Liver (tissue), 9 donors: ENCODE data around the gene PAX7. TPM values are rescaled to one million over a fixed set of nuclear protein-coding genes. Genes with fewer than 3 reads are reported as not detected.

ENCODE experiments used
- DNase-seq: peaks from one replicate; pipeline ENCODE4 v3.0.0-alpha.2; 2017; ENCODE audit warnings: low spot score
- H3K27ac ChIP-seq, 2 donors: one replicate each; pipeline ENCODE4 v1.7.0; 2013; ENCODE audit warnings: inconsistent platforms in 2 of 2, low read length in 2 of 2, control low read depth in 1 of 2, low read depth in 1 of 2, mild to moderate bottlenecking in 1 of 2
- H3K27me3 ChIP-seq, 4 donors: one replicate each; pipeline versions ENCODE4 v1.6.1 to v1.7.0; 2013; ENCODE audit warnings: low read length in 3 of 4, inconsistent platforms in 1 of 4, mild to moderate bottlenecking in 1 of 4, moderate library complexity in 1 of 4; ENCODE audit not compliant: control insufficient read depth in 4 of 4, insufficient read depth in 4 of 4
- H3K36me3 ChIP-seq, 4 donors: one replicate each; pipeline versions ENCODE4 v1.6.1 to v1.7.0; 2013; ENCODE audit warnings: low read length in 3 of 4, mild to moderate bottlenecking in 3 of 4, low read depth in 1 of 4, moderate library complexity in 1 of 4; ENCODE audit not compliant: control insufficient read depth in 4 of 4, insufficient read depth in 3 of 4
- H3K4me1 ChIP-seq, 4 donors: one replicate each; pipeline versions ENCODE4 v1.6.1 to v1.7.0; 2013; ENCODE audit warnings: low read length in 3 of 4, mild to moderate bottlenecking in 3 of 4, moderate library complexity in 1 of 4; ENCODE audit not compliant: control insufficient read depth in 4 of 4, insufficient read depth in 4 of 4
- H3K4me3 ChIP-seq, 3 donors: one replicate each; pipeline versions ENCODE4 v1.6.1 to v1.7.0; 2013; ENCODE audit warnings: low read length in 3 of 3, control low read depth in 1 of 3, low read depth in 1 of 3, mild to moderate bottlenecking in 1 of 3
- H3K9ac ChIP-seq, 2 donors: one replicate each; pipeline ENCODE4 v1.7.0; 2013; ENCODE audit warnings: low read length in 2 of 2, mild to moderate bottlenecking in 2 of 2, moderate library complexity in 2 of 2, control low read depth in 1 of 2, low read depth in 1 of 2
- H3K9me3 ChIP-seq, 4 donors: one replicate each; pipeline versions ENCODE4 v1.6.1 to v1.7.0; 2013; ENCODE audit warnings: low read length in 3 of 4; ENCODE audit not compliant: control insufficient read depth in 4 of 4
- EGR1 ChIP-seq, 2 donors: IDR thresholded peaks; 2 replicates each; pipeline ENCODE4 v1.6.1; 2016 to 2018; ENCODE audit warnings: antibody characterized with exemption in 2 of 2, low read depth in 2 of 2
- FOXA1 ChIP-seq: IDR thresholded peaks from 2 replicates; pipeline ENCODE4 v1.6.1; 2016; ENCODE audit warnings: antibody characterized with exemption
- FOXA2 ChIP-seq: IDR thresholded peaks from 2 replicates; pipeline ENCODE4 v1.6.1; 2016; ENCODE audit warnings: antibody characterized with exemption
- GABPA ChIP-seq, 2 donors: IDR thresholded peaks in 1 of 2; conservative IDR thresholded peaks in 1 of 2; 2 replicates each; pipeline ENCODE4 v1.6.1; 2016; ENCODE audit warnings: antibody characterized with exemption in 2 of 2, mild to moderate bottlenecking in 1 of 2, moderate library complexity in 1 of 2
- HNF4A ChIP-seq, 2 donors: conservative IDR thresholded peaks; 2 replicates each; pipeline ENCODE4 v1.6.1; 2016; ENCODE audit warnings: antibody characterized with exemption in 2 of 2, mild to moderate bottlenecking in 2 of 2
- JUND ChIP-seq, 2 donors: IDR thresholded peaks; 2 replicates each; pipeline ENCODE4 v1.6.1; 2016; ENCODE audit warnings: antibody characterized with exemption in 2 of 2
- MAX ChIP-seq: IDR thresholded peaks from 2 replicates; pipeline ENCODE4 v1.6.1; 2016; ENCODE audit warnings: antibody characterized with exemption
- NR2F2 ChIP-seq: IDR thresholded peaks from 2 replicates; pipeline ENCODE4 v1.6.1; 2016; ENCODE audit warnings: antibody characterized with exemption
- RAD21 ChIP-seq, 2 donors: IDR thresholded peaks; 2 replicates each; pipeline ENCODE4 v1.6.1; 2016; ENCODE audit warnings: antibody characterized with exemption in 2 of 2, mild to moderate bottlenecking in 2 of 2
- REST ChIP-seq: IDR thresholded peaks from 2 replicates; pipeline ENCODE4 v1.6.1; 2016; ENCODE audit warnings: antibody characterized with exemption, mild to moderate bottlenecking
- RXRA ChIP-seq, 2 donors: IDR thresholded peaks; 2 replicates each; pipeline ENCODE4 v1.6.1; 2017 to 2018; ENCODE audit warnings: antibody characterized with exemption in 2 of 2, mild to moderate bottlenecking in 1 of 2
- SP1 ChIP-seq: IDR thresholded peaks from 2 replicates; pipeline ENCODE4 v1.6.1; 2018; ENCODE audit warnings: antibody characterized with exemption, mild to moderate bottlenecking
- TAF1 ChIP-seq: conservative IDR thresholded peaks from 2 replicates; pipeline ENCODE4 v1.6.1; 2016; ENCODE audit warnings: antibody characterized with exemption, mild to moderate bottlenecking
- YY1 ChIP-seq: IDR thresholded peaks from 2 replicates; pipeline ENCODE4 v1.6.1; 2016; ENCODE audit warnings: antibody characterized with exemption, mild to moderate bottlenecking
- WGBS: extraction: QIAGEN DNeasy Blood & Tissue Kit; methylation state at CpG from one replicate; pipeline ENCODE4 v1.1.7; 2013; 5-methylcytosine and 5-hydroxymethylcytosine counted together
- polyA plus RNA-seq, 2 donors: library from polyadenylated mRNA; stranded (reverse) in 1 of 2; unstranded in 1 of 2; fragments of 200-250 nt in 1 of 2; fragments of >200 nt in 1 of 2; fragmentation: Nextera tagmentation in 1 of 2; extraction: Ambion mirVana in 1 of 2; gene quantifications; one replicate each; pipeline versions ENCODE4 v1.2.1 to v1.2.3, GENCODE V29; 2013 to 2015
- total RNA-seq, 2 donors: library from RNA; depleted of rRNA; stranded (reverse); fragments of >200 nt; gene quantifications; one replicate each; pipeline ENCODE4 v1.2.3, GENCODE V29; 2014
- TF ChIP-seq, protein P1 (sequence below): fragments of 150-350 bp; IDR thresholded peaks from 2 replicates; pipeline ENCODE4 v1.5.1; 2017; ENCODE audit warnings: improper control_type of control experiment, low read depth, low read length; ENCODE audit not compliant: missing input control
- TF ChIP-seq, protein P2 (sequence below): IDR thresholded peaks from 2 replicates; pipeline ENCODE4 v1.6.1; 2016; ENCODE audit warnings: antibody characterized with exemption
- donor health status: healthy.
- donor health status: healthy.
- donor health status: healthy.
- donor health status: healthy.
- donor health status: healthy.

Gene PAX7
- total and polyA plus RNA-seq, 4 donors: not detected

GRCh38 chr1:18628511-18628910 is 2.1 kb upstream of the PAX7 start:
- no peak for DNase-seq
- peaks cover 7 to 23% (median 15%) of the 10 kb centered on the region in 4 donors for H3K27me3 ChIP-seq
- H3K4me3 ChIP-seq: no peak overlapping the region
- no peak overlapping the region for H3K27ac ChIP-seq
- WGBS: 65% methylated on average over 8 of the region's 8 CpGs
- peaks cover 0 to 1% (median 0%) of the 10 kb centered on the region in 4 donors for H3K36me3 ChIP-seq
- no peak overlapping the region for H3K9ac ChIP-seq
- H3K4me1 ChIP-seq: peaks cover 2 to 4% (median 3%) of the 10 kb centered on the region in 4 donors
- no peaks in the 10 kb centered on the region for H3K9me3 ChIP-seq
- TF ChIP-seq JUND (IDR thresholded peaks at IDR 0.05) (no peak), TAF1 (no peak), FOXA2 (no peak), RXRA (IDR thresholded peaks at IDR 0.05) (no peak), EGR1 (IDR thresholded peaks at IDR 0.05; ENCODE audit: low read depth in 2 of 2) (no peak), HNF4A (conservative IDR thresholded peaks at IDR 0.05) (no peak), NR2F2 (no peak), YY1 (no peak), FOXA1 (no peak), REST (no peak), SP1 (no peak), RAD21 (IDR thresholded peaks at IDR 0.05) (no peak), MAX (no peak), GABPA (IDR thresholded peaks at IDR 0.05 in 1 of 2, conservative IDR thresholded peaks at IDR 0.05 in 1 of 2) (no peak)
- TF ChIP-seq, protein P1, sequence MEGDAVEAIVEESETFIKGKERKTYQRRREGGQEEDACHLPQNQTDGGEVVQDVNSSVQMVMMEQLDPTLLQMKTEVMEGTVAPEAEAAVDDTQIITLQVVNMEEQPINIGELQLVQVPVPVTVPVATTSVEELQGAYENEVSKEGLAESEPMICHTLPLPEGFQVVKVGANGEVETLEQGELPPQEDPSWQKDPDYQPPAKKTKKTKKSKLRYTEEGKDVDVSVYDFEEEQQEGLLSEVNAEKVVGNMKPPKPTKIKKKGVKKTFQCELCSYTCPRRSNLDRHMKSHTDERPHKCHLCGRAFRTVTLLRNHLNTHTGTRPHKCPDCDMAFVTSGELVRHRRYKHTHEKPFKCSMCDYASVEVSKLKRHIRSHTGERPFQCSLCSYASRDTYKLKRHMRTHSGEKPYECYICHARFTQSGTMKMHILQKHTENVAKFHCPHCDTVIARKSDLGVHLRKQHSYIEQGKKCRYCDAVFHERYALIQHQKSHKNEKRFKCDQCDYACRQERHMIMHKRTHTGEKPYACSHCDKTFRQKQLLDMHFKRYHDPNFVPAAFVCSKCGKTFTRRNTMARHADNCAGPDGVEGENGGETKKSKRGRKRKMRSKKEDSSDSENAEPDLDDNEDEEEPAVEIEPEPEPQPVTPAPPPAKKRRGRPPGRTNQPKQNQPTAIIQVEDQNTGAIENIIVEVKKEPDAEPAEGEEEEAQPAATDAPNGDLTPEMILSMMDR: no peak
- TF ChIP-seq, protein P2, sequence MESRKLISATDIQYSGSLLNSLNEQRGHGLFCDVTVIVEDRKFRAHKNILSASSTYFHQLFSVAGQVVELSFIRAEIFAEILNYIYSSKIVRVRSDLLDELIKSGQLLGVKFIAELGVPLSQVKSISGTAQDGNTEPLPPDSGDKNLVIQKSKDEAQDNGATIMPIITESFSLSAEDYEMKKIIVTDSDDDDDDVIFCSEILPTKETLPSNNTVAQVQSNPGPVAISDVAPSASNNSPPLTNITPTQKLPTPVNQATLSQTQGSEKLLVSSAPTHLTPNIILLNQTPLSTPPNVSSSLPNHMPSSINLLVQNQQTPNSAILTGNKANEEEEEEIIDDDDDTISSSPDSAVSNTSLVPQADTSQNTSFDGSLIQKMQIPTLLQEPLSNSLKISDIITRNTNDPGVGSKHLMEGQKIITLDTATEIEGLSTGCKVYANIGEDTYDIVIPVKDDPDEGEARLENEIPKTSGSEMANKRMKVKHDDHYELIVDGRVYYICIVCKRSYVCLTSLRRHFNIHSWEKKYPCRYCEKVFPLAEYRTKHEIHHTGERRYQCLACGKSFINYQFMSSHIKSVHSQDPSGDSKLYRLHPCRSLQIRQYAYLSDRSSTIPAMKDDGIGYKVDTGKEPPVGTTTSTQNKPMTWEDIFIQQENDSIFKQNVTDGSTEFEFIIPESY: no peak
